ENCODE results near the gene WDTC1. TPM values are rescaled to one million over a fixed set of nuclear protein-coding genes. Genes with fewer than 3 reads are reported as not detected.

Gene WDTC1
- total RNA-seq, 8 experiments from 2014 or later, result 11.1 to 39.4 (median 27.8) TPM

- Histone ChIP-seq H3K27ac (no peak overlapping the region), H3K4me1 (replicated peaks in 1 of 2) (no peaks in the 10 kb centered on the region), H3K4me3 (no peak overlapping the region)
- ATAC-seq (replicated peaks in 6 of 8), result peak in 2 of 8 experiments; percentile 19 to 21
- in situ Hi-C loops (cut with MboI; ENCODE audit: low pct_unique_long_range_greater_than_20kb in 2 of 9, low sequenced_read_pairs in 9 of 9, unreplicated experiment in 9 of 9), result no loop called here
- 68 to 100% (median 97%) methylated on average over 2 to 3 of the region's 3 CpGs; no CpG with 5 or more reads in 6 of the 10 experiments for WGBS, 10 experiments
These were observed 97.0 kb downstream of the WDTC1 start for GRCh38 chr1:27331426-27331825.

- Histone ChIP-seq H3K4me1 (replicated peaks in 1 of 2) (no peaks in the 10 kb centered on the region), H3K27ac (no peak overlapping the region), H3K4me3 (no peak overlapping the region)
- in situ Hi-C loops (cut with MboI; ENCODE audit: low pct_unique_long_range_greater_than_20kb in 2 of 9, low sequenced_read_pairs in 9 of 9, unreplicated experiment in 9 of 9), result no loop called here
- WGBS, 10 experiments, result 80 to 100% (median 100%) methylated on average over 1 to 3 of the region's 5 CpGs; no CpG with 5 or more reads in 7 of the 10 experiments
- no peak for ATAC-seq (replicated peaks in 6 of 8)
These were observed 97.5 kb downstream of the WDTC1 start for GRCh38 chr1:27331922-27332321.

- Histone ChIP-seq H3K4me3 (no peak overlapping the region), H3K27ac (no peak overlapping the region), H3K4me1 (replicated peaks in 1 of 2) (no peaks in the 10 kb centered on the region)
- in situ Hi-C loops (cut with MboI; ENCODE audit: low pct_unique_long_range_greater_than_20kb in 2 of 9, low sequenced_read_pairs in 9 of 9, unreplicated experiment in 9 of 9), result no loop called here
- ATAC-seq (replicated peaks in 6 of 8), result peak; percentile 73 to 95 (median 79)
- 20 to 100% (median 85%) methylated on average over 1 to 10 of the region's 11 CpGs; no CpG with 5 or more reads in 3 of the 10 experiments for WGBS, 10 experiments
These were observed 98.3 kb downstream of the WDTC1 start for GRCh38 chr1:27332536-27333281.

- peaks cover 3 to 4% of the 10 kb centered on the region in 2 donors for H3K4me1 ChIP-seq (replicated peaks in 1 of 2)
- no peak for ATAC-seq (replicated peaks in 6 of 8)
- WGBS, 10 experiments, result 87 to 100% (median 94%) methylated on average over 2 to 8 of the region's 17 CpGs; no CpG with 5 or more reads in 6 of the 10 experiments
- in situ Hi-C loops (cut with MboI; ENCODE audit: low pct_unique_long_range_greater_than_20kb in 2 of 9, low sequenced_read_pairs in 9 of 9, unreplicated experiment in 9 of 9), result no loop called here
- no peak overlapping the region for H3K4me3 ChIP-seq
- H3K27ac ChIP-seq, result no peak overlapping the region
These were observed 99.4 kb downstream of the WDTC1 start for GRCh38 chr1:27333717-27334279.

GRCh38 chr1:27335506-27336422 is 101.3 kb downstream of the WDTC1 start:
- Histone ChIP-seq H3K4me1 (replicated peaks in 1 of 2) (peaks cover 5 to 11% of the 10 kb centered on the region in 2 donors), H3K27ac (no peak overlapping the region), H3K4me3 (no peak overlapping the region)
- in situ Hi-C loops (cut with MboI; ENCODE audit: low pct_unique_long_range_greater_than_20kb in 2 of 9, low sequenced_read_pairs in 9 of 9, unreplicated experiment in 9 of 9), result no loop called here
- 85 to 100% (median 89%) methylated on average over 3 to 13 of the region's 17 CpGs; no CpG with 5 or more reads in 4 of the 10 experiments for WGBS, 10 experiments
- no peak for ATAC-seq (replicated peaks in 6 of 8)

- no peak overlapping the region for H3K4me3 ChIP-seq
- peaks cover 5 to 15% of the 10 kb centered on the region in 2 donors for H3K4me1 ChIP-seq (replicated peaks in 1 of 2)
- whole genome bisulfite sequencing, 10 experiments, result 80 to 100% (median 100%) methylated on average over 1 to 5 of the region's 5 CpGs; no CpG with 5 or more reads in 4 of the 10 experiments
- H3K27ac ChIP-seq, result no peak overlapping the region
- no peak for ATAC-seq (replicated peaks in 6 of 8)
- in situ Hi-C loops (cut with MboI; ENCODE audit: low pct_unique_long_range_greater_than_20kb in 2 of 9, low sequenced_read_pairs in 9 of 9, unreplicated experiment in 9 of 9), result no loop called here
These were observed 102.3 kb downstream of the WDTC1 start for GRCh38 chr1:27336756-27337155.

- Histone ChIP-seq H3K4me3 (no peak overlapping the region), H3K27ac (peak overlapping the region in 1 of 2 donors; percentile 62), H3K4me1 (replicated peaks in 1 of 2) (peaks cover 5 to 28% of the 10 kb centered on the region in 2 donors)
- ATAC-seq (replicated peaks in 6 of 8), result peak in 4 of 8 experiments; percentile 13 to 45 (median 23)
- in situ Hi-C loops (cut with MboI; ENCODE audit: low pct_unique_long_range_greater_than_20kb in 2 of 9, low sequenced_read_pairs in 9 of 9, unreplicated experiment in 9 of 9), result no loop called here
- 38 to 100% (median 63%) methylated on average over 1 to 5 of the region's 6 CpGs; no CpG with 5 or more reads in 4 of the 10 experiments for WGBS, 10 experiments
These were observed 104.3 kb downstream of the WDTC1 start for GRCh38 chr1:27338751-27339150.

- in situ Hi-C loops (cut with MboI; ENCODE audit: low pct_unique_long_range_greater_than_20kb in 2 of 9, low sequenced_read_pairs in 9 of 9, unreplicated experiment in 9 of 9), result no loop called here
- WGBS, 10 experiments, result 24 to 73% (median 67%) methylated on average over 1 to 5 of the region's 5 CpGs; no CpG with 5 or more reads in 1 of the 10 experiments
These were observed 104.8 kb downstream of the WDTC1 start for GRCh38 chr1:27339213-27339612.

GRCh38 chr1:27341525-27342252 is 107.3 kb downstream of the WDTC1 start, which contains the start of gene SYTL1:
TSS of gene SYTL1 (plus strand) at chr1:27342022. CDS start at chr1:27345335, 3,313 bp downstream.
- peaks cover 5 to 28% of the 10 kb centered on the region in 2 donors for H3K4me1 ChIP-seq (replicated peaks in 1 of 2)
- no peak within 1 kb of the TSS for H3K27ac ChIP-seq
- peak within 1 kb of the TSS in 2 of 5 donors; percentile 11 for H3K4me3 ChIP-seq
- 5 to 57% (median 30%) methylated on average over 3 to 13 of the region's 22 CpGs; no CpG with 5 or more reads in 2 of the 10 experiments for WGBS, 10 experiments
- peak; percentile 47 to 87 (median 74) for ATAC-seq (replicated peaks in 6 of 8)
- in situ Hi-C loops (cut with MboI; ENCODE audit: low pct_unique_long_range_greater_than_20kb in 2 of 9, low sequenced_read_pairs in 9 of 9, unreplicated experiment in 9 of 9), result no loop called here

More at GRCh38 chr1:27339213-27339612, 104.8 kb downstream of the WDTC1 start:
- H3K27ac ChIP-seq, result peak overlapping the region in 1 of 2 donors; percentile 62
- no peak for ATAC-seq (replicated peaks in 6 of 8)
- H3K4me3 ChIP-seq, result no peak overlapping the region
- H3K4me1 ChIP-seq (replicated peaks in 1 of 2), result peaks cover 5 to 28% of the 10 kb centered on the region in 2 donors

GRCh38 chr1:27342391-27342777 is 108.0 kb downstream of the WDTC1 start:
- in situ Hi-C loops (cut with MboI; ENCODE audit: low pct_unique_long_range_greater_than_20kb in 2 of 9, low sequenced_read_pairs in 9 of 9, unreplicated experiment in 9 of 9), result no loop called here
- ATAC-seq (replicated peaks in 6 of 8), result peak in 7 of 8 experiments; percentile 4 to 22 (median 10)
- Histone ChIP-seq H3K27ac (no peak overlapping the region), H3K4me1 (replicated peaks in 1 of 2) (peaks cover 5 to 28% of the 10 kb centered on the region in 2 donors), H3K4me3 (no peak overlapping the region)
- WGBS, 10 experiments, result 80 to 91% methylated on average over 6 of the region's 8 CpGs; no CpG with 5 or more reads in 8 of the 10 experiments

GRCh38 chr1:27342778-27343638 is 108.6 kb downstream of the WDTC1 start:
- in situ Hi-C loops (cut with MboI; ENCODE audit: low pct_unique_long_range_greater_than_20kb in 2 of 9, low sequenced_read_pairs in 9 of 9, unreplicated experiment in 9 of 9), result no loop called here
- H3K4me1 ChIP-seq (replicated peaks in 1 of 2), result peaks cover 5 to 28% of the 10 kb centered on the region in 2 donors
- no peak overlapping the region for H3K27ac ChIP-seq
- WGBS, 10 experiments, result 40 to 66% (median 56%) methylated on average over 2 to 14 of the region's 31 CpGs; no CpG with 5 or more reads in 5 of the 10 experiments
- ATAC-seq (replicated peaks in 6 of 8), result peak; percentile 24 to 71 (median 56)
- no peak overlapping the region for H3K4me3 ChIP-seq
